DMS 273 (cell line): ENCODE results near the gene FAM170B.
A peak's percentile ranks its signal among the peaks of the same experiment; 100 is the strongest.

Source experiments
- DNase-seq: peaks from one replicate; lab custom pipeline; 2025; ENCODE audit not compliant: unreplicated experiment; lab: John Stamatoyannopoulos, UW

The FAM170B gene

DNA sequence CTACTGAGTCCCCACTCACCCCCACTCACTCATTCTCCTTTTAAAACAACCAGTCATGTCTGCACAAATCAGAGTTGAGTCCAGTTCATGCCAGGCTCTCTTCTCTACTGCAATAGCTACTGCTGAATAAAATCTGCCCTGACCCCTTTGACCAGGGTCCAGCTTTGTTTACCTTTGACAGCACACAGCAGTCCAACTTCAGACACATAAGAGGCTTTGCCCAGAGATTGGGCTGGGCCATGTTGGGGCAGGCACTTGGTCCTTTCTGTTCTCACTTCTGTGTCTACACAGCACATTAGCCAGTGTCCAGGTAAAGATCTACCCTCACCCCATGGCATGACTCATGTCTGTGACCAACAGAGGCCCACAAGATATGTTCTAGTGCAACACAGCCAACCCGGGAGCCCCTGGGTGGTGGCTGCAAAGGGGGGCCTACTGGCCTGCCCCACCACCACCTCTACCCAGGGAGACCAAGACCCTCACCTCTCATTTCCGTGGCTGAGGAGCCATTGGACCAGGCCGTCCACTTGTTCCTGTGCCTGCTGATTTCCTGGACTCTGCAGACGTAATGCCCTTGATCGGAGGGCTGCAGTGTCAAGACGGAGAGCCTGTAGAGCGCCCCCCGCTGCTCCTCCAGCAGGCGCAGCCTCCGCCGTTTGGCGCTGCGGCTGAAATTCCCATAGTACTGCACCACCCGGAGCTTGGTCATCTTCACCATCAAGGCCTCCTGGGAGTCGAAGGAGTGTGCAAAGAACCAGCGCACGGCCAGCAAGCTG lies 26.5 kb downstream of the FAM170B start:
- DNase-seq, result no peak

DNA sequence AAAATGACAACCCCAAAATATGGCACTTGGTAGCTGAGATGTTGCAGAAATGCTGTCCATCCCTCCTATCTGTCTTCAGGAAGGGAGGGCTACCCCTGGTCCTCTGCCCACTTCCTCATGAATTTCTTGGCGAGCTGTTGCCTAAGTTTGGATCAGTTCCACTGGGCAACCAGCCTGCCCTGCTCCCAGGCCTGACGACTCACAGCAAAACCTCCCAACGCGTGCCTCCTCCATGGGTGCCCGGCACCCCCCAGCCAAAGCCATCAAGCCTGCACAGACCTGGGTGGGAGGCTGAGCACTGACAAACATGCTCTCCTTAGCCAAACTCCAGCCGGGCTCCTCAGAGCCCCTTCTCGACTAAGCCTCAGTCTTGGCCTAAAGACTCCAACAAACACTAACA lies 27.4 kb downstream of the FAM170B start:
- peak; percentile 3 for DNase-seq

DNA sequence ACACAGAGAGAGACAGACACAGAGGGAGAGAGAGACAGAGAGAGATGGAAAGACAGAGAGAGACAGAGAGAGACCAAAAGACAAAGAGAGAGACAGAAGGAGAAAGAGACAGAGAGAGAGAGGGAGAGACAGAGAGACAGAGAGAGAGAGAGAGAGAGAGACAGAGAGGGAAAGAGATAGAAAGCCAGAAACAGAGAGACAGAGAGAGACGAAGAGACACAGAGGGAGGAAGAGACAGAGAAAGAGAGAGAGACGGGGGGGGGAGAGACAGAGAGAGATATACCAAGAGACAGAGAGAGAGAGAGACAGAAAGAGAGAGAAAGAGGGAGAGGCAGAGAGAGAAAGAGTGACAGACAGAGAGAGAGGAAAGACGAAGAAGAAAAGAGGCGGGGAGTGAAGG lies 28.7 kb downstream of the FAM170B start:
- no peak for DNase-seq

DNA sequence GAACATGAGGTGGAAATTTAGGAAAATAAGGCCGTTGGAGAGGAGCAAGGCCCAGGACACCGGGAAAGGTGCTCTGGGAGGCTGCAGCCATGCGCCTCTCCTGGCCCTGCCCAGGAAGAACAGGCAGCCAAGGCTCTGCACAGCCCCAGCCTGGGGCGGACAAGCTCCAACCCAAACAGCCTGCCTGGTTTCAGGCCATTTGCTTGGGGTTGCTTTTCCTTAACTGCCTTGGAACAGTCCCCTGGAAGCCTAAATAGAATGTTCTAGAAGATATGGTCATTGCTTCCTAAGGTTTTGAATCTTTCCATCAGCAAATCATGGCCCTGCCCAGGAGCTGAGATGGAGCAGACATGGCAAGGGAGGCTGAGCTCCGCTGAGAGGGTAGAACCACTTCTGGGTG lies 29.5 kb downstream of the FAM170B start:
- no peak for DNase-seq

DNA sequence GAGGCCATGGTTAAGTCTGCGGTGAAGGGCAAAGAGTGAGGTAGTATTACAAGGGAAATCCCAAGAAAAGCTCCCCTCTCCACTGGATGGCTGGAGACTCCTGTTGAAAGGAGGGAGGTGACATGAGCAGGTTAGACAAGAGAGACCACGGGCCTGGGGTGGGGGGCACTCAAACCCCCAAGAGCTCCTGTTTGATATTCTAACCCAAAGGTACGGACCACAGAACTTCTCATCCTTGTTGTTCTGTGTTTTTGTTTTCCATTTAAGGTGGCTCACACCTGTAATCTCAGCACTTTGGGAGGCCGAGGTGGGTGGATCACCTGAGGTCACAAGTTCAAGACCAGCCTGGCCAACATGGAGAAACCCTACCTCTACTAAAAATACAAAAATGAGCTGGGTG lies 30.1 kb downstream of the FAM170B start:
- no peak for DNase-seq

DNA sequence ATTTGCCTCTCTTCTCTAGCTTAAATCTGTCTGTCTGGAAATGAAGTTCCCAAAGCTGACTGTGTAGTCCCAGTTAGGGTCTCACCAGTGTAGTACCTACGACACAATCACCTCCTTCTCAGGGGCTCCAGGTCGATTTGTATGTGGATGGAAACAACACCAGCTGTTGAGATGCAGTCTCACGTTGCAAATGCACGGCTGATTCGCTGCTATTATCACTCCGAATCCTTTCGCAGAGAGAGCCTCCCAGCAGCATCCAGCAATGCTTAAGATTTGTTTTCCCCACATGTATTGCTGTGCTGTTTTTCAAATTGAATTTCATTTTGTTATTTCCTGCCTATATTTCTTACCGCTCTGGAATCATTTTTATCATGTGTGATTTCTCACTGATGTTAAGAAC lies 34.8 kb downstream of the FAM170B start:
- DNase-seq, result no peak

DNA sequence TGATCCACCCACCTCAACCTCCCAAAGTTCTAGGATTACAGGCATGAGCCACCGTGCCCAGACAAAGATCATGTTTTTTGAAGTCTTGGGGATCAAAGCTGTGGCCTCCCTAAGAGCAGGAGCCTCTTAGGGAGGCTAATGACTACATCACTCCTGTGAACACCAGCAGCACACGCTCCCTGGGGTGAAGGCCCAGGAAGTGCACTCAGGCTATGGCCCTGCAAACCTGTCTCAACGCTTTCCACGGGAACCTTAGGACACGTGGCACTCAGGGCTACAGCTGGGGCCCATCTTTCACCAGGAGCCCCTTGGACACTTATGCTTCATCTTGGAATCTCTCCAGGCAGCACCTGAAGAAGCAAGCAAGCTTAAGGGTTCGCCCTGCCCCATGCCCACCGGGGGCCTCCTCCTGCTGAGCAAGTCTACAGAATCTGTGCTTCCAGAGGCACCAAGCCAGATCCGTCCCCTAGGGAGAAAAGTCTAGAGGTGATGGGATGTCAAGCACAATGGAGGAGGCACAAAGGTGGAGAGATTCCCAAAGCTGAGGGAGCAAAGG lies 36.9 kb downstream of the FAM170B start:
- no peak for DNase-seq

DNA sequence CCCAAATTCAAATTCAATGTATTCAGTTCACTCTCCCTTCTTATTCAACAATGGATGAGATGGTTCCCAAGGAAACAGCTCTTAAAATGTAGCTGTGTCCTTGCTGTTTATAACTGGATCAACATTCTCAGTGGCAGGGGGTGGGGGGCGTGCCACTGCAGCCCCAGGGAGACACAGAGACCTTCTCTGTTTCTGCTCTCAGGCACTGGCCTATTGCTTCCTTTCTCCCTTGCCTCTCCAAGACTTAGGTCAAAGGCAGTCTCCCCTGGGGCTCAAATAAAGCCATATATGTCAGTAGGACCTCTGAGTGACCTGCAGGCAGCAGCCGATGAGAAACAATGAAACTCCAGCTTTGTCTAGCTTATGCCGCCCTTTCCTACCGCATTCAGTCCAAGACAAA lies 39.2 kb downstream of the FAM170B start:
- DNase-seq, result no peak

DNA sequence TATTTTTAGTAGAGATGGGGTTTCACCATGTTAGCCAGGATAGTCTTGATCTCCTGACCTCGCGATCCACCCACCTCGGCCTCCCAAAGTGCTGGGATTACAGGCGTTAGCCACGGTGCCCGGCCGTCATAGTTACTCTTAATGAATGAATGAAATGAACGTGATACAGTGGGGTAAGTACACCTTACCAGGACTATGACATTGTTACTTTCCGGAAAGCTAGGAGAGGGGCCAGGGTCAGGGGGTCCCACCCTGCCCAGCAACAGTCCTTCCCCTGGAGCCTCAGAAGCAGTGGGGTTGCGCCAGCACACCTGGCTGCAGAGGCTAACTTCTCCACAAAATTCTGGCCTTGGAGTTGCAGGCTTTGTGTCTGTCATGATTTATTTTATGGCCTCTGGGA lies 39.9 kb downstream of the FAM170B start:
- no peak for DNase-seq

DNA sequence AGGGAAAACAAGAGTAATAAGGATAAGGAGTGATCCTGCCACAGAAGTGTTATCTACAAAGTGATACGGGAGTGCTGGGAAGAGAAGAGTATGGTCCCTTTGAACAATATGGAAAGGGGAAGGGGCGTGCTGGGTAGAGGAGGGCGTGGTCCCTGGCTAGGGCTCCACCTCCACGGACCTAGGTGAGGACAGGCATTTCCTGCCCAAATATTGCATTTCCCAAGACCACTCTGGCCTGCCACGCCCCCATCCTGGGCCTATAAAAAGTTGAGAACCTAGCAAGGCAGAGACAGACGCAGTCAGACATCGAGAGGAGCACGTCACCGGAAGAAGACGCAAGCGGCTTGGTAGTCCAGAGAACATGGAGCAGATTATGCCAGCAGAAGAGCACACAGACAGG lies 41.3 kb downstream of the FAM170B start:
- no peak for DNase-seq

DNA sequence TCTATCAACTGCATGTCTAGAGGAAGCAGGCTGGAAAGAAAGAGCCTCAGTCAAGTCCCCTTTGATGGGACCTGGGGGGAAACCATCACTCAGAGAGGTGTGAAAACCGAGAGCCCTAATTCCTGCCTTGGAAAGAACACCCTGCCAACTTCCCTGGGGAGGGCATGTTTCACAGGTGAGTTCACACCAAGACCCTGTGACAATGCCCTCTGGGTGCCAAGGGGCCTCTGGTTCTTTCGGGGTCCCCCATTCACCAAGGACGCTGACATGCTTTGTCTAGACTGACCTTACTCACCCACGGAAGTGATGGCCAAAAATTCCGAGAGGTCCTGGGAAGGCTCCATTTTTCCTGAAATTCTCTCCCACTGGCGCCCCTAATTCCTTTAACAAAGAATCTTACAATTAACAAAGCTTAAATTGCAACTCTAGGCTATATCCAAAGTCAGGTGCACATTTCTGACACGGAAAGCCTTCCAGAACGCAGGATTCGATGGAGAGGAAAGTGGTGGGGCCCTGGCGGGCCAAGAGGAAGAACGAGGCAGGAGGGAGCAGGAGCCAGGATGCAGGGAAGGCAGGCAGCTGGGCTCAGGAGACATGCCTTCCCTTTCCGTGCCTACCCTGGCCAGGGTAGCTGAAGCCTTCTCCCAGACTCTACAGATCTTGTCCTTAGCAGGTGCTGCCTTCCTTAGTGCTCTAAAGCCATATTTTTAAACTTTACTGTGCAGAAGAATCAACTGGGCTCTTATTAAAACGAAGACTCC lies 42.2 kb downstream of the FAM170B start:
- DNase-seq, result no peak

DNA sequence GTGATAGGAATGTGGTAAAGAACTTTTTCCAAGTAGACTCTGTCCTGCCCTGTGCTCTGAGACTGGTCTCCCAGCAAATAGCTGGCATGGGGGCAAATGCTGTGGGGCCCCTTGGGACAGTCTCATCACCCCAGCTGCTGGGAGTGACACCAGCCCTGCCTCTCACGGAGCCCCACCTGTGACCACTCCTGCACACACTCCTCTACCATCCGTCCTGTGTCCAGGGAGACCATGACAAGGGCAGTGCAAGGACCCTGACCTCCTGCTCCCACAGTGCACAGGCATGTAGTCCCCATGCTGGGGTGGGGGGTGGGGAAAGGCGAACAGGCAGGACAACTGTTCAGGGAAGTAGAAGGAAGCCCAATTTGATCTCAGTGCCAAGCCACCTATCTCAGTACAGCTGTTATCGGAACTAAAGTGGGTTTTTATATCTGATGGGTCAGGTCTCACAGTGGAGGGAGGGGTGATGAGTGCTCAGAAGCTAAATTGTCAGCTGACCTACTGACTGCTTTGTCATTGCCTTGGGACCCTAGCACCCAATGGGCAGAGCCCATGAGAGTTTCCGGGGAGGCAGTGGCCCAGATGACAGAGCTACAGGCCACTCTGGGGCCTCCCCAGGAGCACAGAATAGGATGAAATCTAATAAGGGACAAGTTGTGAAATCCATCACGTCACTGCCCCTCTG lies 43.0 kb downstream of the FAM170B start:
- DNase-seq, result no peak

DNA sequence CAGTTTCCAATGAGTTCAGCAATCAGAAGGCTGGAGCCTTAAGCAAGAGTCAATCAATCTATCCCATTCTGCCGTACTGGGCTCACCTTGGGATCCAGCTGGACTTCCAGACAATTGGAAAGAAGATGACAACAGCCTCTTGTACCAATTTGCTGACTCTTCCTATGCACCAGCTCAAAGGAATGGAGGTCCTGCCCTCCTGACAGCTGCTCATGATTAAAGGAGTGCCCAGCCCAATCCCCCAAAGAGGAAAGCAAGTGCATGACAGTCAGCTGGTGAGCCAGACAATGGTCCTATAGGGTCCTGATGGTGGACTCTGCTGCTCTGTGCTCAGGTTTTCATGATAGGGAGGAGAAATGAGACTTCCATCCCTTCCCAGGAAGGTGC lies 43.6 kb downstream of the FAM170B start:
- no peak for DNase-seq

DNA sequence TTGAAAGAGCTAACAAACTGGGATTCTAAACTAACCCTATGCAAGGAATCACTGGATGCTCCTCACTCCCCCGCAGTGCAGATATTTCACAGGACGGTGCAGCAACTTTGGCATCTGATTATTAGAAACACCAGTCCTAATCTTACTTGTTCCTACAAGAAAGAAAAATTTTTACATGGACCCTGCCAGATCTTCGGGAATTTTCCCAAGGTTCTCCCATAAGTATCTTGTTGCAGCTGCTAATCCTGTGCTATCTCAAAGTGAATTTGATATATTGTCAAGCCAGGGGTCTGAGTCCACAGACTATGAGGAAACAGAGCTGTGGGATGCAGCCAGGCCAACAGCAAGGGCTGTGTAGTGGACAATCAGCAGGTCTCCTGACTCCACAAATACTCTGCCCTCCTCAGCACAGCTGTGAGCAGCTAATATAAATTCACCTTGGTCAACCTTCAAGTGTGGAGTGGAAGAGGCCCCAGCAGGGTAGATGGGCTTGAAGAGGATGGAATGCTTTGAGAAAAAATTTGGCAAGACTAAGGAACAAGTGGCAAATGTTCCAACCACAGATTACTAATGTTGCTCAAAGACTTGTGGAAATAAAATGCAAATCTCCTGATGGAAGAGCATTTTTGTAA lies 44.1 kb downstream of the FAM170B start:
- no peak for DNase-seq

DNA sequence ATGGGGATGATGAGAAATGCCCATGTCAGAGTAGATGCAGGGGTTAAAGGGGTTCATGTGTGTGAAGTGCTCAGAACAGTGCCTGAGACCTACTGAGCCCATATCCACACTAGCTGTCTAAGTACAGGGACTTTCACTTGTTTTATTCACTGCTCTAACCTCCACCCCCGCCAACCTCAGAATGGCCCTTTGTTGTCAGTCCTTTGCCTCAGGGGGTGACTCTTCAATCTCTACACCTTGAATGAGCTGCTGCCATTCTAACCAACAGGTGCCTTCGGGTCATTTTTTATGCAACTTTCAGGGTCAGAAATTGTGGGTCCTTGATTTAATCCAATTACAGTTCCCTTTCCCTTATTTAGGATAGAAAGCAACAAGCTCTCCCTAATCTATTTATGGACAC lies 44.7 kb downstream of the FAM170B start:
- DNase-seq, result no peak

DNA sequence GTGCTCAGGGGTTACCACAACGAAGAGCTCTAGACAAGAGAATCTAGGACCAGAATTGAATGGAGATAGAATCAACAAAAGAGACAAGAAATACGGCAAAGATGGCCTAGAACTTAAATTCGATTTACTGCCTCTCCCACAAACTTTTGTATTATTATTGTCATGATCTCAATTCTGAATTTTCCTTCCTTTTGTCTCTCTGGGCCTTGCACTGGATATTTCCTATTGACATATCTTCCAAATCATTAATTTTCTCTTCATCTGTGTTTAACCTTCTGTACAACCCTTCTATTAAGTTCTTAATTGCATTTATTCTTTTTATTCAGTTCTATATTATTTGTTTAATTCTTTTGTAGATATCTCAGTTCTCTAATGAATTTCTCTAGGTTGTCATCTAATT lies 46.9 kb downstream of the FAM170B start:
- no peak for DNase-seq

DNA sequence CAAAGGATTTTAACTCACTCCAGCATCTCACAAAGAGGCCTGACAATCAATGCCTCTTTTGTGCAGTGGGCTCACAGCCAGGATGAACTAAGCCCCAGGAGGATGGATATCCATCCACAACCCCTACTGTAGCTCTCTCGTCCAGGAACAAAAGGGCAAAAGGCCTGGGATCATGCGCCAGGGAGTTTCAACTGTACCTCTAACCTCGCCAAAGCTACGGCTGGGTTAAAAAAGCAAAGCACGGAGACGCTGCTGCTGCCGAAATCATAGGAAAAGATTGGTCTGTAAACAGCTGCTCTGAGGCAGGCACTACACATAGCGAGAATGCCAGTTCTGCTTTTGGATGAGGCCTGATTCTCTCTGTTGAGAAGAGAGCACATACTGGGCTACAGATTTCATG lies 50.6 kb downstream of the FAM170B start:
- DNase-seq, result peak; percentile 39

DNA sequence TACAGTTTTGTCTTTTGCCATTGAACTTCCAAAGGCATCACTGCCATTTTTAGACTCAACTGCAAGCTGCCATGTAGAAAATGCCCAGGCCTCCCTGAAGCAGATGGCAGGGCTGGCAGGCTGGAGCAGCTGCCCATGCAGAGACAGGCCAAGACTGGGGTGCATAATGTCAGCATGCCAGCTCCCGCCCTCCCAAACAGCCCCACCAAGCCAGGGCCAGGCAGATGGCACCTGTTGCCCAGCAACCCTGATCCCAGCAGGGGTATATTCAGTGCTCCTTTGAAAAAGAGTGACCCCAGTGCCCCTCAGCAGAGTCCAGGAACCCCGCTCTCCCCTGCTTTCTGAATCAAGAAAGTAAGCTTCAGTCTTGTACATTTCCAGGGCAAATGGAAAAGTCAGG lies 51.1 kb downstream of the FAM170B start:
- peak; percentile 92 for DNase-seq

DNA sequence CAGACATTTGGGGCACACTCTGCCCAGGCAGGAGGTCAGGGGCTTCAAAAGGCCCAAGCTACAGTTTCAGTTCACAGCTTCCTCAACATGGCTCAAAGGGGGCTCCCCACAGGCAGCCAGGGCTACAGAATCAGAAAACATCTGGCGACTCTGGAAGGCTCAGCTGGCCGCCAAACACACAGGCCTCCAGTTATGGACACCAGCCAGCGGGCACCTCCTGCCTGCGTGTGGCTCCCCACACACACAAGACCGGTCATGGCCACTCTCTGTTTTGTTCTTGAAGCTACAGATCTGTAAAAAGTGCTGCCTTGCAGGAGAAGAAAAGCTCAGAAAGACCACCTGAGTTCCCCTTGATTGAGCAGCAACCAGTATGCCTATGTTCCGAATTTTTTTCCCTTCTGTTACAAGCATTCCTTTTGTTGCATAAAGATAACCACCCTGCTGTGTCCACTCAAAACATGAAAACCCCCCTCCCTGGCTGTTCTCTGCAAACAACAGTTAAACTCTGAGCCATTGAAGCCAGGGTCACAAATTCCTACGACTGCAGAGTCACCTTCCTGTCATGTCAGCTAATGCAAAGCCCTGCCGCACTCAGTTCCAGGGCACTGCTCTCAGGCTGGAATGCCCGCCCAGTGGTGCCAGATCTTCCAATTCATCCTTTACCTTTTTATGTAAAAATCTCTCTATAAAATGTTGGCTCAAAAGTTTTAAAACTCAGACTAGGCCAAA lies 52.1 kb downstream of the FAM170B start:
- DNase-seq, result peak; percentile 65
